DMS114 treated with DMSO at 0.1 percent for 48 hours (cell line): ENCODE data around the gene CYB561A3.
A peak's percentile ranks its signal among the peaks of the same experiment; 100 is the strongest.

ENCODE experiments used
- DNase-seq: peaks from one replicate; lab custom pipeline; 2025; ENCODE audit not compliant: unreplicated experiment; lab: John Stamatoyannopoulos, UW

CYB561A3 gene

GRCh38 chr11:61345954-61346843 is 15.5 kb downstream of the CYB561A3 start:
- no peak for DNase-seq

- DNase-seq = no peak
Observed at GRCh38 chr11:61345170-61345610, 16.5 kb downstream of the CYB561A3 start.

- no peak for DNase-seq
Observed at GRCh38 chr11:61343792-61344745, 17.6 kb downstream of the CYB561A3 start.

GRCh38 chr11:61342207-61342803 is 19.4 kb downstream of the CYB561A3 start:
- DNase-seq = no peak

GRCh38 chr11:61341706-61342105 is 20.0 kb downstream of the CYB561A3 start:
- no peak for DNase-seq

- DNase-seq = no peak
Observed at GRCh38 chr11:61340979-61341378, 20.7 kb downstream of the CYB561A3 start.

- DNase-seq = no peak
Observed at GRCh38 chr11:61339490-61339878, 22.2 kb downstream of the CYB561A3 start.

GRCh38 chr11:61338783-61339489 is 22.7 kb downstream of the CYB561A3 start:
- DNase-seq = no peak

GRCh38 chr11:61337706-61338470 is 23.8 kb downstream of the CYB561A3 start:
- no peak for DNase-seq

- peak; percentile 55 for DNase-seq
Observed at GRCh38 chr11:61336171-61336935, 25.3 kb downstream of the CYB561A3 start.

- no peak for DNase-seq
Observed at GRCh38 chr11:61335355-61335710, 26.3 kb downstream of the CYB561A3 start.

- DNase-seq = no peak
Observed at GRCh38 chr11:61334434-61335354, 27.0 kb downstream of the CYB561A3 start.

GRCh38 chr11:61333550-61334433 is 27.9 kb downstream of the CYB561A3 start:
- no peak for DNase-seq

GRCh38 chr11:61332797-61333549 is 28.7 kb downstream of the CYB561A3 start, which contains the start of the genes DDB1 and TKFC:
DDB1 (minus strand) TSS chr11:61333105; CDS start chr11:61332968, 137 bp downstream.
TKFC (plus strand) TSS chr11:61333228; CDS start chr11:61334729, 1,501 bp downstream.
- DNase-seq = peak; percentile 76

- DNase-seq = peak; percentile 8
Observed at GRCh38 chr11:61332281-61332796, 29.3 kb downstream of the CYB561A3 start.

- no peak for DNase-seq
Observed at GRCh38 chr11:61331651-61332050, 30.0 kb downstream of the CYB561A3 start.
